ENCODE results near the gene RAPGEF4.
"Not testable (repeated sequence)": the region's sequence is repeated elsewhere in the genome, so short reads cannot be mapped to it uniquely, and the experiment has no call there.

The RAPGEF4 gene

GRCh38 chr2:173076581-173077345 is 341.1 kb downstream of the RAPGEF4 start:
- Mint-ChIP-seq H3K27ac (no peak overlapping the region), H3K4me1 (peaks cover 14% of the 10 kb centered on the region), H3K4me3 (peak overlapping the region; percentile 75), H3K9me3 (no peaks in the 10 kb centered on the region), H3K27me3 (peaks cover 36% of the 10 kb centered on the region), H3K36me3 (peaks cover 2% of the 10 kb centered on the region)

- Mint-ChIP-seq H3K9me3 (no peaks in the 10 kb centered on the region), H3K4me1 (peaks cover 14% of the 10 kb centered on the region), H3K36me3 (peaks cover 2% of the 10 kb centered on the region), H3K27ac (no peak overlapping the region), H3K27me3 (peaks cover 32% of the 10 kb centered on the region), H3K4me3 (no peak overlapping the region)
Measured at GRCh38 chr2:173077506-173078177, 342.0 kb downstream of the RAPGEF4 start.

- H3K4me3 Mint-ChIP-seq: no peak overlapping the region
- no peak overlapping the region for H3K27ac Mint-ChIP-seq
- H3K9me3 Mint-ChIP-seq: no peaks in the 10 kb centered on the region
- H3K4me1 Mint-ChIP-seq: peaks cover 14% of the 10 kb centered on the region
- H3K36me3 Mint-ChIP-seq: peaks cover 2% of the 10 kb centered on the region
- peaks cover 32% of the 10 kb centered on the region for H3K27me3 Mint-ChIP-seq
Measured at GRCh38 chr2:173079141-173079540, 343.5 kb downstream of the RAPGEF4 start.

- no peaks in the 10 kb centered on the region for H3K9me3 Mint-ChIP-seq
- peaks cover 10% of the 10 kb centered on the region for H3K4me1 Mint-ChIP-seq
- no peak overlapping the region for H3K27ac Mint-ChIP-seq
- no peaks in the 10 kb centered on the region for H3K36me3 Mint-ChIP-seq
- peaks cover 26% of the 10 kb centered on the region for H3K27me3 Mint-ChIP-seq
- H3K4me3 Mint-ChIP-seq: no peak overlapping the region
Measured at GRCh38 chr2:173079973-173080860, 344.6 kb downstream of the RAPGEF4 start.

GRCh38 chr2:173086518-173087213 is 351.0 kb downstream of the RAPGEF4 start:
- no peaks in the 10 kb centered on the region for H3K36me3 Mint-ChIP-seq
- H3K4me3 Mint-ChIP-seq: no peak overlapping the region
- H3K9me3 Mint-ChIP-seq: no peaks in the 10 kb centered on the region
- no peak overlapping the region for H3K27ac Mint-ChIP-seq
- peaks cover 14% of the 10 kb centered on the region for H3K27me3 Mint-ChIP-seq
- H3K4me1 Mint-ChIP-seq: no peaks in the 10 kb centered on the region

- no peaks in the 10 kb centered on the region for H3K36me3 Mint-ChIP-seq
- H3K4me3 Mint-ChIP-seq: no peak overlapping the region
- H3K9me3 Mint-ChIP-seq: no peaks in the 10 kb centered on the region
- H3K27ac Mint-ChIP-seq: no peak overlapping the region
- H3K4me1 Mint-ChIP-seq: no peaks in the 10 kb centered on the region
- H3K27me3 Mint-ChIP-seq: peaks cover 15% of the 10 kb centered on the region
Measured at GRCh38 chr2:173087214-173087581, 351.6 kb downstream of the RAPGEF4 start.

DNA sequence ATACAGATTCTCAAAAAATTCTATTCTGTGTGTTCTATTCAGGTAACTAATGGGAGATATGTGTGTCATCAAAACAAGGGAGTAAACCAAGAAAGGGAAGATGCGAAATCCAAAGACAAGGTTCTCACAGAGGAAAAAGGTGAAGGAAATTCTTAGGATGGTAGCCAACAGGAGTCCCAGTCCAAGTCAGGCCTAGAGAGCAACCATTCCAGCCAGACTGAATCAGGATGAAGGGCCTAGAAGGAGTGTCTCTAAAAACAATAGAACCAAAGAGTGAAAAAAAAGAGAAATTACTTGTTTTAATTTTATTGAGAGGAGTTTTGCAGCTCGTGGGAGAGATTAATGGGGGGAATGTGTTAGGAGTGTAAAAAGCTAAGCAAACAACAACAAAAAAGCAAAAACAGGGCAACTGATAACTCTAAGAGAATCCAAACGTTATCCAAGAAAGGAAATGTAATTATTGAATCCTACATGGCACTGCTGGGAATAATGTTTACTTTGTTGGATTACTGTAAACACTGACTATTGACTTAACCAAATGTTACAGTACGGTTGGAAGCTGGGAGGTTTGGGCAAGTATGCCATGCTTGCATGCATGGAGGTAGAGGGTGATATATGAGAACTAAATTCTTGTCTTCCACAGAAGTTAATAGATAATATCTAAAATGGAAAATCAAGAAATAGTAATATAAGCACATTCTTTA is 352.3 kb downstream of the RAPGEF4 start:
- Mint-ChIP-seq H3K4me3 (no peak overlapping the region), H3K27ac (no peak overlapping the region), H3K27me3 (peaks cover 14% of the 10 kb centered on the region), H3K9me3 (no peaks in the 10 kb centered on the region), H3K36me3 (no peaks in the 10 kb centered on the region), H3K4me1 (no peaks in the 10 kb centered on the region)

GRCh38 chr2:173090276-173090877 is 354.7 kb downstream of the RAPGEF4 start:
- H3K4me1 Mint-ChIP-seq: no peaks in the 10 kb centered on the region
- no peaks in the 10 kb centered on the region for H3K36me3 Mint-ChIP-seq
- H3K27me3 Mint-ChIP-seq: peaks cover 14% of the 10 kb centered on the region
- no peaks in the 10 kb centered on the region for H3K9me3 Mint-ChIP-seq
- no peak overlapping the region for H3K4me3 Mint-ChIP-seq
- H3K27ac Mint-ChIP-seq: no peak overlapping the region

DNA sequence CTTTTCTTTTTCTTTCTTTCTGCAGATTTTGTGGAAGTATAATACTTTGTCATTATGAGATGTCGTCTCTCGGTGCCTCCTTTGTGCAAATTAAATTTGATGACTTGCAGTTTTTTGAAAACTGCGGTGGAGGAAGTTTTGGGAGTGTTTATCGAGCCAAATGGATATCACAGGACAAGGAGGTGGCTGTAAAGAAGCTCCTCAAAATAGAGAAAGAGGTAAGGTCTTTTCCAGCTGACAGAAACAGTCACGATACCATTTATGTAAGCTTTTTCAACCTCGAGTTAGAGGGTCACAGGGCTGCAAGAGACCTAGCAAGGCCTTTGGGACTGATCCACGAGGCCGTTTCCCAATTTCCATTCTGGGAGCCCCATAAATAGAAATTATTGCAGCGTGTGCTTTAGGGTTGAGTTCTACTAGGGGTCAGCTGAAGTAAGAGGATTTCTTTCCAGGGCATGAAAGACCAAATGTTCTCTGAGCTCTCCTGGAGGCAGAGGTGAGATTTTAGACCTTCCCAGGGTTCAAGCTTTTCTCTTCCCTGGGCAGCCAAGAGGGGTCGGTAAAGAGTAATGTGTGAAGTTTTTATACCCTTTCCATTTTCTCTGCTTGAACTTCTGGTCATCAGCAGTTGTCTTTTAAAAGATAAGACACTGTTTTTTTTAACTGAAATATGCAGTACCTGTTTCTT is 355.5 kb downstream of the RAPGEF4 start:
- H3K4me3 Mint-ChIP-seq: no peak overlapping the region
- H3K36me3 Mint-ChIP-seq: no peaks in the 10 kb centered on the region
- peaks cover 16% of the 10 kb centered on the region for H3K27me3 Mint-ChIP-seq
- H3K9me3 Mint-ChIP-seq: no peaks in the 10 kb centered on the region
- no peak overlapping the region for H3K27ac Mint-ChIP-seq
- H3K4me1 Mint-ChIP-seq: no peaks in the 10 kb centered on the region

GRCh38 chr2:173091910-173092309 is 356.3 kb downstream of the RAPGEF4 start:
- Mint-ChIP-seq H3K4me3 (no peak overlapping the region), H3K36me3 (no peaks in the 10 kb centered on the region), H3K27me3 (peaks cover 19% of the 10 kb centered on the region), H3K27ac (no peak overlapping the region), H3K4me1 (no peaks in the 10 kb centered on the region), H3K9me3 (no peaks in the 10 kb centered on the region)

DNA sequence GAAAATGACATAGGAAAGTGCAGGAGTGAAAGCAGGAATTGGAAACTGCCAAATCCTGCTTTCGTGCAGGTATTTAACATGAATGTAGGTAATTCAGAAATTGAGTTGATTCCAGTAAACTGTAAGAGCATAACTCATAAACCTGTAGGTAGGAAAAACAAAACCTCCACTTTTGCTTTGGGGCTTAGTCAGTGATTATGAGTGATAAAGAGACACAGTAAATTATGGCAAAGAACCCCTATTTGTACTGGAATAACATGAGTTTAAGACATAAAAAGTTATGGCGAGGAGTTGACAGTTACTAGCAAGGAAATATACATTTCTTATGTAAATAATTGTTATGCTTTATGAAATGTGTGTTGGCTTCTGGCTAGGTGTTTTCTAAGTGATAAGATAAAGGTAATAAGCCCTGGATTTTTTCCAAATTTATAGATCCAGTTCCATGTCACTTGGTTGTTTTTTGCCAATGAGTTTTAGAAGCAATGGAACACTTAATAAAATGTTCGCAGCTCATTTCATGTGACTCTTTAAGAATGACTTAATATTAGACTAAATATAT is 357.3 kb downstream of the RAPGEF4 start:
- H3K36me3 Mint-ChIP-seq: no peaks in the 10 kb centered on the region
- no peaks in the 10 kb centered on the region for H3K4me1 Mint-ChIP-seq
- no peaks in the 10 kb centered on the region for H3K9me3 Mint-ChIP-seq

GRCh38 chr2:173093617-173094016 is 358.0 kb downstream of the RAPGEF4 start:
- not testable (repeated sequence) for H3K27ac Mint-ChIP-seq, H3K4me1 Mint-ChIP-seq, H3K4me3 Mint-ChIP-seq, H3K36me3 Mint-ChIP-seq, H3K9me3 Mint-ChIP-seq
- peaks cover 19% of the 10 kb centered on the region for H3K27me3 Mint-ChIP-seq

More for the DNA sequence above, 357.3 kb downstream of the RAPGEF4 start:
- H3K27me3 Mint-ChIP-seq: peaks cover 19% of the 10 kb centered on the region
- H3K4me3 Mint-ChIP-seq: no peak overlapping the region
- no peak overlapping the region for H3K27ac Mint-ChIP-seq

DNA sequence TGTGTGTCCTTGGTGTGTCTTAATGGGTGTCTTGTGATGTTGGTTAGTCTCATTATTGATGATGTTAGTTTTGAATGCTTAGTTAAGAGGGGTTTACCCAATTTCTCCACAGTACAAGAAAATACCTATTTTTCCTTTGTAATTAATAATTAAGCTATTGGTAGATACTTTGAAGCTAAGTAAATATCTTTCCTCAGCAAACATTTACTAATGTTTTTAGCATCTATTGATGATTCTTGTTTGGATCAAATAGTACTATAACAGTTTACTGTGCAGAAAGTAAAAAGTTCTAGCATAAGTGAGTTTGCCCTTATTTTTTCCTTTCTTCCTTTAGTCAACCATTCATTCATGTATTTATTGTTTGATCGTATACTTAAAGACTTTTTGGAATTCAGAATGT is 359.1 kb downstream of the RAPGEF4 start:
- Mint-ChIP-seq H3K36me3 (no peaks in the 10 kb centered on the region), H3K27me3 (peaks cover 19% of the 10 kb centered on the region), H3K27ac (no peak overlapping the region), H3K4me1 (no peaks in the 10 kb centered on the region), H3K4me3 (no peak overlapping the region), H3K9me3 (no peaks in the 10 kb centered on the region)

DNA sequence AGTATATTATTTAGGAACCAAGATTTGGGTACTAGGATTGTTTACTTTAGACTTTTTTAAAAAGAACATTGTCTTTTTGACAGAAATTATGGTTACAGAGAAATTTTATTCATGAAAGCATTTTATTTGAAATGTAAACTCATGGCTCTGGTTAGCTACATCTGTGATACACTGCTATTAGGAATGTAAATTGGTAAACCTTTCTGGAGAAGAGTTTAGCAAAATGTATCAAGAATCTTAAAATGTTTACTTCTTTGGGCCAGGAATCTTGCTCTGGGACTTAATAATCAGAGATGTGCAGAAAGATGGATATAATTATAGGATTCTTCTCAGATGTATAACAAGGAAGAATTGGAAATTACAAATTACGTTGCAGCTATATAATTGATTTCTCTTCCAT is 359.7 kb downstream of the RAPGEF4 start:
- Mint-ChIP-seq H3K4me1 (no peaks in the 10 kb centered on the region), H3K27ac (no peak overlapping the region), H3K4me3 (no peak overlapping the region), H3K27me3 (peaks cover 19% of the 10 kb centered on the region), H3K36me3 (no peaks in the 10 kb centered on the region), H3K9me3 (no peaks in the 10 kb centered on the region)

Measured in activated naive CD4-positive, alpha-beta T cell treated with anti-CD3 and anti-CD28 coated beads, Interleukin-2, amount 50 U/mL, for 24 hours (primary cell).